Measurements from ENCODE around the gene DCLK3.

DCLK3 gene

DNA sequence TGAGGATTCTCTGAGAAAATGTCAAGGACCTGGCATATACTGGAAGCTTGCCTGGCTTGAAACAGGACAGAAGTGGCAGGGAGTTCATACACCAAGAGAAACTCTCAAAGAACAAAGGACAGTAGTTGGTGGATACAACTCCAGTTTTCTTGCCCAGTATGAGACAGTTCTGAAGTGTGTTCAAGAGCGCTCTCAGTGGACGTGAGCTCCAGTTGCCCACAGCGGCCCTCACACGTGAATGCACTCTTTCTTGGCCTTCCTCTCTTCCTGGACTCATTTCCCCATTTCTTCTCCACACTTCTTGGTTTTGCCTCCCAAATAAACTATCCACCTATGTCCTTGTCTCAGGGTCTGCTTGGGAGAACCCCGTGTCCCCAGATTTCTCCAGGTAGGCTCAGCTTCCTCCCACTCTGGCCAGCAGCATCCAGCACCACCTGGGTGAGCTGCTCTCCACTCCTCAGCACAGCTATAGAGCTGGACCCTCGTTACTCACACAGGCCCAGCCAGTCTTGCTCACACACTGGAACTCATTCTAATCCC is 54.5 kb downstream of the DCLK3 start:
- no peak for DNase-seq (ENCODE audit: extremely low read depth in 1 of 2, low read depth in 1 of 2)

DNA sequence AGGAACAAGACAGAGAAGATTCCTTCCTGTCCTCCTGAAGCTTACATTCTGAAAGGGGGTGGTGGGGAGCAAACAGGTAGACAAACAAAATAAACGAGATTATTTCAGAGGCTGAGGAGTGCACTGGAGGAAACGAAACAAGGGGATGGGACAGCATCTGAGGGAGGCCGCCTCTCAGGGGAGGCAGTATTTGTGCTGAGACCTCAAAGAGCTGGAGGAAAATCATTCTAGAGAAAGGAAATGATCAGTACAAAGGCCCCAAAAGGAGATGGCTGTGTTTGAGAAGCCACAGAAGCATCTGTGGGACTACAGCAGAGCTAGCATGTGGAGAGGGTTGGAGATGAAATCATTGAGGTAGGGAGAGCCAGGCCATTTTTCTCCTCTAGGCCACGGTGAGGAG is 55.1 kb downstream of the DCLK3 start:
- DNase-seq (ENCODE audit: extremely low read depth in 1 of 2, low read depth in 1 of 2), result no peak

DNA sequence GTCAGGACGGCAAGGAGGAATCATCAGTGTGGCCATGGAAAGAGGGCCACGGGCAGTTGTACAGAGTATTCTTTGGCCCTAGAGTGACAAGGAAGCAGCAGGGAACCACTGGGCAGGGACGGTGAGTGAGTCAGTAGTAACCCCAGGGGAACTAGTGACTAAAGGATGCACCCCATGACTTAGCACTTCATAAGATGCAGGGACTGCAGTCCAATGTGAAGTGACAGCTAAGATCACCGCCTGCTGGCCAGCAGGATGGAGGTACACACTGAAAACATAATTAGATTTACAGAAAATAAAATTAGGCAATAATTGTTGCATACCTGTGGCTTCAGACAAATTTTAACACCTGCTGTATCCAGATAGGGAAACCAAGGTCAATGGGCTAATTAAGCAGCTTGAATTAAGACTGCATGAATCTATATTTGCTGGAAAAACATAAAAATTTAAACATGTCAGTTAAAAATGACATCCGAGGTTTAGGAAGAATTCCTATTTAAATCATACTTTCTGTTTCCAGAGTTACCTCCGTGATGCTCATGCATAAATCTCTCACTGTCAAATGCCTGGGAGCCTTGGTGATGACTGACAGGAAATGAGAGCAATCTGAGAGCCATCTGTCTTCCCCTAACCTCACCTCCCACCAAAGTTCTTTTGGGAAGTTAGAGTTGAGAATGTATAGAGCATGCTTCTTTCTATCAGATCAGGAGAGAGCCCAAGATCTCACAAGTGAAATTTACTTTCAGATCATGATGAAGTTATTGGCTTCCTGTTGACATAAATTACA is 56.5 kb downstream of the DCLK3 start:
- DNase-seq (ENCODE audit: extremely low read depth in 1 of 2, low read depth in 1 of 2), result no peak

DNA sequence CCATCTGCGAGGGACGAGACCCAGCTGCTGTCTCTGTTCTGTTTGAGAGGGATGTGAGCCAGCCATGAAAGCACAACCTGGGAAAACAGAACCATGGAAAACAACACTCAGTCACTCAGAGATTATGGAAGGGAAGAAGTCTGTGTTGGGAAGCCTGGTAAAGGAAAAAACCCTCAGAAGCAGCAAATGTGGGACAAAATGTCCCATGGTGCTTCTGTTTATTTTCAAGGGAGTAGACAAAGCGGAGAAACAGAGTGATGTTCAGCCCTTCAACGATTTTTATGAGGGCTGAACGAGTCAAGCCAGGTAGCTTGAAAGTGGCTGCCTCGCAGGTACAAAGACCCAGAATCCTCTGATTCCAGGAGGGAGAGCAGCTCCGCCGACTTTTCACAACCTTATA is 59.3 kb downstream of the DCLK3 start:
- DNase-seq (ENCODE audit: extremely low read depth in 1 of 2, low read depth in 1 of 2), result no peak

DNA sequence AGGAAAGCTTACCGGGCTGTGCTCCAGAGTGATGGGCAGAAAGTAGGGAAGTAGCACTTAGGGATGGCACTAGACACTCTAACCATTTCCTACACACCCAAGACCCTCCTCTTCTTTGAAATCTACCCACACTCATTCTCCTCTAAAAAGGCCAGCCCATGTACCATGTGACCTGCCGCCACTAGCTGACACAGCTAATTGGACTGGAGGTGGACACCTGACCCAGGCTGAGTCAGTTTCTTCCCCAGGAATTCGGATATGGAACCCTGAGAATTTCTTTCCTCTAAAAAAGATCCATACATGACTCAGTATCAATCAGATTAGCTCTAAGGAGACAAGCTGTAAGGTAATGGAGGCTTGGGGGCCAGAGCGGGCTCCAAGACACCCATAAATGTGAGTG is 60.1 kb downstream of the DCLK3 start:
- DNase-seq (ENCODE audit: extremely low read depth in 1 of 2, low read depth in 1 of 2), result no peak

DNA sequence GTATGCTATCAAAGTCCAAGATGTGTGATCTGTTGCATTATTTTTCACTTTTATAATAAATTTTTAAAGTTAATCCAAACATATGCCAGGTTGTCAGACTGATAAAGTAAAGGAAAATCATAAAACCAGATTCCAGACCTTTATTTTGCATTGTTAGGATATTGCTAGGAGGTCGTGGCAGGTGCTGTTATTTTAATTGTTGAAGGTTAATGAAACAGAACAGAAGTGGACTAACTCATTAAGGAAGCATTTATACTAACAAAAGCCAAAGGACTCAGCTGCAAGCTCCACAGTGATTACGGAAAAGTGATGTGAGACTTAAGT is 63.1 kb downstream of the DCLK3 start:
- no peak for DNase-seq (ENCODE audit: extremely low read depth in 1 of 2, low read depth in 1 of 2)

DNA sequence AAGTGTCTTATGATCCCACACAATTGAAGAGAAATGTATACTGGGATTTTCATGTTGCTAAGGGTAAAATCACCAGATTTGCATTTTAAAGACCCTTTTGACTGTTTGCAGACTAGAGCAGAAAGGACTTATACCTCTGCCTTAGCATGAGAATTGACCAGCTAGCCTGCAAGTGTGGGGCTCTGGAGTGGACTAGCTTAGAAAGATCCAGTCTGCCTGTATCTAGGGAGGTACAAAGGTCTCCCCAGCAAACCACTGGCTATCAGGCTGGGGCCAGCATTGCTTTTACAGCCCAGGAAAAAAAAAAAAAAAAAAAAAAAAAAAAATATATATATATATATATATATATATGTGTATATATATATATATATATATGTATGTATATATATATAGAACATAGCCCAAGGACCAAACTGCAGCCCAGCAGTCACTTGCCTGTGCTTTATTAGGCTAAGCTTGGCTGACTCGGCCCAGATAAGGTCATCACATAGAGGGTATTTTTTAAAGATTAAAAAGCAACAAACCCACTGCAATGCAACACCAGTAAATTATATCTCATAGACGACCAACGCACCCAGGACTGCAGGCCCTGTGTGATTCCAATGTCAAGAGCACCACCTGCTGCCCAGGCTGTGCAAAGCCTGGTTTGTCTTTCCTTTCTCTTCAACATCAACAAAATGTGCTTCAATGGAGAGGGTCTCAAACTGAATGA is 63.7 kb downstream of the DCLK3 start:
- DNase-seq (ENCODE audit: extremely low read depth in 1 of 2, low read depth in 1 of 2), result no peak

DNA sequence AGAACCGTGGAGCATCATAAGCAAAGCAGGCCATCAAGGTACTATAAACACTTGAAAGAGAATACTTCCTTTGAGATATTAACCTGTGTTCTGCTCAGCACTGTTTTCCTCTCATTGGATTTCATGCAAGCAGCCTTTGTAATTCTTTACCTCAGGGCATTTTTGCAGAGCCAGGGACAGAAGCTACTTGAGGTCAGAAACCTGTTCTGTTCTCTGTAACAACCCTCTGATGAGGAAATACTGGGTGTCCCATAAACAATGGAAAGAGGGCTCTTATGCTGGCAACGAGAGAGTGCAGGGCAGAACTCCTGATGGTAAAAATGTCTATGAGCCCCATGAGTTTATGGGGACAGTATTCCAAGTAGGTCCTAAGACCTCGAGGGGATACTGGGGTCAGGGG is 66.0 kb downstream of the DCLK3 start:
- DNase-seq (ENCODE audit: extremely low read depth in 1 of 2, low read depth in 1 of 2), result no peak

DNA sequence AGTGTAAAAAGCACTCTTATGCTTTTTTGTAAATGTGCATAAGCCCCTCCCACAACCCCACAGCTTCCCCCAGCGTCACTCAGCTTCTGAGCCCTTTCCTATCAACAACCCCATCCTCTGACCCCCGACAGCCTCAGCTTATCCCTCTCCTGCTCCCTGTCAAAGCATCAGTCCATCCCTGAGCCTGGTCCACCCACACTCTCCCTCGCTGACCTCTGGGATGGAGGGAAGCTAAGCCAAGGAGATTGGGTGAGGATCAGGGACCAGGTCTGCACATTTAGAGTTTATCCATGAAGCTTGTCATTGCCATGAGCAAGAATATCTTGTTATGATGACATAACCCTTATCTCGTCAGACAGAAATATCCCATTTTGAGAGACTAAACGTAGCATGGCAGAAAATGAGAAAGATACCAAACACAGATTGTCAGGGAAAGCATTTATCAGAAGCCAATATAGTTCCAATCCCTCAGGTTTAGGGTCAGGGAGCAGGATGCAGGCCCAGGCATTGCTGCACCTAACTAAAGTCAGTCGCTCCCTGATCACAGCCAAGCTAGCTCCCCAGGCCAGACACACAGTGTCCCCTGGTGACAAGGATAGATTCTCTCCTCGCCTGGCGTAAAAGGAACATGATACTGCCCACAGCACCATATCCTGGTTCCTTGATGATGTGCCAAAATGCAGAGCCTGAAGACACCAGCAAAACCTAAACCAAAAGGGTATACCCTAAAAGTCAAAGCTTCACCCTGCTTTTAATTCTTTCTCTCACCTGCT is 66.9 kb downstream of the DCLK3 start:
- no peak for DNase-seq (ENCODE audit: extremely low read depth in 1 of 2, low read depth in 1 of 2)

DNA sequence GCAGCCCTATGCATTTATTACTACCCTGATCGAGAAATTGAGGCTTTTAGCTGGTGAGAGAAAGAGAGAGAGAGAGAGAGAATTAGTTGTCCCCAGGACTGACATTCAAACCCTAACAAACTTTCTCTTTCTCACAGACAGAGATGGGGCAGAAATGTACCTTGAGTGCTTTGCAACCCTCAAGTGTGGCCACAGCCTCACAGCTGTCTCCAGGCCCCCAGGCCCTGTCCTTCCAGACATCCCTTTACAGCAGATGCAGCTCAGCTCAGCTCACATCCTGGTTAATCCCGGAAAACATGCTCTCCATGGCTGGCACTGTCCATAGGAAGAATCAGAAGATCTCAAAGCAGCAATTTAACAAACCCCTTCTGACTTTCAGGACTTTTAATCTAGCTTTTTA is 67.6 kb downstream of the DCLK3 start:
- no peak for DNase-seq (ENCODE audit: extremely low read depth in 1 of 2, low read depth in 1 of 2)

DNA sequence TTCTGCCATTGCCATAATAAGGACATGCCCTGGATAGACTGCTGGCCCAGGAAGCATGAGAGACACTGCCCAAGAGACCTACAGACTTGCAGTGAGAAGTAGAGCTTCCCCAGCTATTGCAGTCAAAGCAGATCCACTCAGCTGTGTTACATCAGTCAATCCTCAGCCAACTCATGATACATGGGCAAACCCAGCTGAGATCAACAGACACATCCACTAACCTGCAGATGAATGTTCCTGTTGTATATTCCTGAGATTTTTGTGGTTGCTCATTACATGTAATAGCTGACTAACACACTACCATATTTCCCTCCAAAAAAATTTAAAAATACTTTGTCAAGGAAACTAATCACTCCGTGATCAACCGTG is 68.6 kb downstream of the DCLK3 start:
- DNase-seq (ENCODE audit: extremely low read depth in 1 of 2, low read depth in 1 of 2), result no peak

DNA sequence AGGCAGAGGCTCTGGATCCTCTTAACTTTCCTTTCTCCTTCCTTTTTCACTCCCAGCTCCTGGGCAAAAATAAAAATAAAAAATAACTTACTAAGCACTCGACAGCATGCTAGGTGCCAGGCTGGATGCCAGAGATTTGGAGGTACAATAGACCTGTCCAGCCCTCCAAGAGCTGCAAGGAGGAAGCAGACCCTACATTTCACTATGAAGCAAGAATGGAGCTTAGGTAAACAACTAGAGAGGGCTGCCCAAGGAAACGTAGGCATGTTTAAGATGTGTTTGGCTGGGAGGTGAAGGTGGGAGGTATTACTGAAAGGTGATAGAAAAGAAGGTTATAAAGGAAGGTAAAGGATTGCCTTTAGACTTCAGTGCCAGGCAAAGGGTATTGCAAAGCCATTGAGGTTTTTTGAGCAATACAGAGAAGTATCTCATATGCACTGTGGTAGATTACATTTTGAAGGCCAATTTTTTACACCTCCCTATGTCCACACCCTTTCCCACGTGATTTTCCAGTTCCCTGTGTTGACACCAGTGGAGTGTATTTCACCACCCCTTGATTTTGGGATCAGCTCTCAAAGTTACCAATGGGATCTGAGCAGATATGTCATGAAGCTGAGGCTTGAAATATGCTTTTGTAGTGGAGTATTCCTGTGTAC is 69.1 kb downstream of the DCLK3 start:
- no peak for DNase-seq (ENCODE audit: extremely low read depth in 1 of 2, low read depth in 1 of 2)

DNA sequence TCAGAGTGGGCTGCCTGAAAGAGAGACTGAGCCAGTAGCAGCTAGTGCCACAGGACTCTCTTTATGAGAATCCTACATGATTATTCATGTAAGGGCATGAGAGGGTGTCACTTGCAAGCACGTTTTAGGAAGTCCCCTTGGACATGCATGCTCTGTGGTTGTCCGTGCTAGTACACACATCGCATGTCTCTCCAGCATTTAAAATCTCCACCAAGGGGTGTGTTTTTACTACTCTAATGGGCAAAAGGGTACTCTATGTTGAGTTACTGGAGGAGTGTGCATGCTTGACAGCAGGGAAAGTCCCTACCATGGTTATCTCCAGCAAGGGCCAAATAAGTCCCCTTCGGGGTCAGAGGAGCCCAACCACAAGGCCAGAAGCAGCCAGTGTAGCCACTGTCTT is 70.7 kb downstream of the DCLK3 start:
- no peak for DNase-seq (ENCODE audit: extremely low read depth in 1 of 2, low read depth in 1 of 2)

DNA sequence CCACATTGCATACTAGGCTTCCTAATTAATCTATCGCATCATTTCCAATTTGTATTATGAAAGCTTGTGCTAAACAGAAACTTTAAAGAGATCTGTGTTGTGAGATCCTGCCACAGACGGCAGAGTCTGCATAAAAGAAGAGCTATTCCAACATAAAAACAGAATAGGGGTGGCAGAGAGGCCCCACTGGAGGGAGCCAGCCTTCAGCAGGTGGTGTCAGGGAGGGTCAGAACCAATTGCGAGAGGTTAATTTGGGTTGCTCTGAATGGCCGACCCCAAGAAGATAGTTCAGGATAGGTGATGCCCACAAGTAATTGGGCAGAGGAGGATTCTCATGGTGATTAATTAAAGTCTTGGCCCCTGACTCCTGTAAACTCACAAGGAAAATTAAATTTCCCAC is 74.8 kb downstream of the DCLK3 start:
- no peak for DNase-seq (ENCODE audit: extremely low read depth in 1 of 2, low read depth in 1 of 2)

DNA sequence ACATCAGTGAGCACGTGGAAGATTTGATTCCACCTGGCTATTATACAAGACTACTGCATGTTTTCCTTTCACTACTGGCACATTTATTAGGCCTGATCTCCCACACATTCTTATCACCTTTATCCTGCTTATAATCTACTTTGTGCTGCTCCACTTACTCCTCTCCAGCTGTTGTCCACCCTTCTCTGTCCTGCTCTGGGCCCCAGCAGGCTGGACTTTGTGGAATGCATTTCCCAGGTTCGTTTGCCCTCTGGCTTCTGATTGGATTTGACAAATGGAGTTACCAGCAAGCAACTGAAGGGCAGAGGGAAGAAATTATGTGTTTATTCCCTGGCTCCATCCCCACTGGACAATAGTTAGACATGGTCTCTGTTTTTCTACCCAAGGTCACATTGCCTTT is 75.5 kb downstream of the DCLK3 start:
- DNase-seq (ENCODE audit: extremely low read depth in 1 of 2, low read depth in 1 of 2), result no peak

DNA sequence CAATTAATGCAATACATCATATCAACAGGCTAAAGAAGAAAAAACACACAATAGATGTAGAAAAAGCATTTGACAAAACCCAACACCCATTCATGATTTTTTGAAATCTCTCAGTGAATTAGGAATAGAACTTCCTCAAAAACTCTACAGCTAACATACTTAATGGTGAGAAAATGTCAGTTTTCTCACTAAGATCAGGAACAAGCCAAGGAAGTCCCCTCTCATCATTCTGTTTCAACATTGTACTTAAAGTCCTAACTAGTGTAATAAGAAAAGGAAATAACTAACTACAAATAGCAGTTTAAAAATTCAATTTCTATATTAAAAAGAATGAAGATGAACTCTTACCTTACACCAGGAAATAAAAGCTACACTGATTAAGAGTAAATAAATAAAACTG is 77.8 kb downstream of the DCLK3 start:
- DNase-seq (ENCODE audit: extremely low read depth in 1 of 2, low read depth in 1 of 2), result no peak

DNA sequence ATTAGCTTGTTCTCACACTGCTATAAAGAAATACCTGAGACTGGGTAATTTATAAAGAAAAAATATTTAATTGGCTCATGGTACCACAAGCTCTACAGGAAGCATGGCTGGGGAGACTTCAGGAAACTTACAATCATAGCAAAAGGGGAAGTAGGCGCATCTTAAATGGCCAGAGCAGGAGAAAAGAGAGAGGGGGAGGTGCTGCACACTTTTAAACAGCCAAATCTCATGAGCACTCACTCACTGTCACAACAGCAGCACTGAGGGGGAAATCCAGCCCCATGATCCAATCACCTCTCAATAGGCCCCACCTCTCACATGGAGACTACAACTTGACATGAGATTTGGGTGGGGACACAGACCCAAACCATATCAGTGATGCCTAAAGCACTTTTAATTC is 82.5 kb downstream of the DCLK3 start:
- no peak for DNase-seq (ENCODE audit: extremely low read depth in 1 of 2, low read depth in 1 of 2)

DNA sequence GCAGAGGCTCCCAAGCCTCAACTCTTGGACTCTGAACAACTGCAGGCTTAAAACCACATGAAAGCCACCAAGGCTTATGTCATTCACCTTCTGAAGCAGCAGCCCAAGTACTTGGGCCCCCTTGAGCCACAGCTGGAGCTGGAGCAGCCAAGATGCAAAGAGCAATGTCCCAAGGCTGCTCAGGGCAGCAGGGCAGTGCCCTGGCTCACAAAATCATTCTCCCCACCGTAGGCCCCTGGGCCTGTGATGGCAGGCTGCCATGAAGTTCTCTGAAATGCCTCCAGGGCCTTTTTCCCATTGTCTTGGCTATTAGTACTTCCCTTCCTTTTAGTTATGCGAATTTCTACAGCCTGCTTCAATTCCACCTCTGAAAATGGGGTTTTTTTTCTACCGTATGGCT is 83.4 kb downstream of the DCLK3 start:
- no peak for DNase-seq (ENCODE audit: extremely low read depth in 1 of 2, low read depth in 1 of 2)

DNA sequence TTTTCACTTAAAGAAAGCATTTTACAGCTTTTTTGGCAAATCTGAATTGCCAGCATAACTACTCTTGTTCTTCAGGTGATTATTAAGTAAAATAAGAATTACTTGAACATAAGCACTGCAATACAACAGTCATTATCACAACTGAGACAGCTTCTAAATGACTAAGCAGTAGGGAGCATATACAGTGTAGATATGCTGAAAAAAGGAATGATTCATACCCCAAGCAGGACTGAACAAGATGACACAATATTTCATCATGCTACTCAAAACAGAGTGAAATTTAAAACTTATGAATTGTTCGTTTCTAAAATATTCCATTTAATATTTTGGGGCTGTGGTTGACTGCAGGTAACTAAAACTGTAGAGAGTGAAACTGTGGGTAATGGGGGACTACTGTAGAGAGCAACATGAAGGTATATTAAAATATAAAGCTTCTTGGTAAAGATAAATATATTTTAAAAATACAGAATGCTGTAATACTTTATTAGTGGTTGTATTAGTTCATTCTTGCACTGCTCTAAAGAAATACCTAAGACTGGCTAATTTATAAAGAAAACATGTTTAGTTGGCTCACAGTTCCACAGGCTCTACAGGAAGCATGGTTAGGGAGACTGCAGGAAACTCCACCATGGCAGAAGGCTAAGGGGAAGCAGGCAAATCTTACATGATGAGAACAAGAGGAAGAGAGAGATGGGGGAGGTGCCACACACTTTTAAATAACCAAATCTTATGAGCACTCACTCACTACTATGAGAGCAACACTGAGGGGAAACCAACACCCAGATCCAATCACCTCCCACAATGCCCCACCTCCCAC is 84.8 kb downstream of the DCLK3 start:
- DNase-seq (ENCODE audit: extremely low read depth in 1 of 2, low read depth in 1 of 2), result no peak

DNA sequence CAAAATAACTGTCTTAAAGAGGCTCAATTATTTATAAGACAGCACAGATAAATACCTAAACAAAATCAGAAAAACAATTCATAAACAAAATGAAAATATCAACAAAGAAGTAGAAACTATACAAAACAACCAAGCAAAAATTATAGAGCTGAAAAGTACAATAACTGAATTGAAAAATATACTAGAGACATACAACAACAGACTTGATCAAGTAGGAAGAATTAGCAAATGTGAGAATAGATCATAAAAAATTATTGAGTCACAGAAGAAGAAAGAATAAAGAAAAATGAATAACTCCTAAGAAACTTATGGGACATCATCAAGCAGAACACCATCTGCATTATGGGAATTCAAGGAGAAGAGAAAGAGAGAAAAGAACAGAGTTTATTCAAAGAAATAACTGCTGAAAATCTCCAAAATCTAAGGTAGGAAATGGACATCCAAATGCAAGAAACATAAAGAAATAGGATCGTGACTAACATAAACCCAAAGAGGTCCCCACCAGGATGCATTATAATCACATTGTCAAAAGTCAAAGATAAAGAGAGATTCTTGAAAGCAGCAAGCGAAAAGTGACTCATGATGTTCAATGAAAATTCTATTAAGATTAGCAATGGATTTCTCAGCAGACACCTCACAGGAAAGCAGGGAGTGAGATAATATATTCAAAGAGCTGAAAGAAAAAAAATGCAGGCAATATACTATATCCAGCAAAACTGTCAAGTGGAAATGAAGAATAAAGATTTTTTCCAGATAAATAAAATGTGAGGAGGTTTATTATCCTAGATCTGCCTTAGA is 85.9 kb downstream of the DCLK3 start:
- DNase-seq (ENCODE audit: extremely low read depth in 1 of 2, low read depth in 1 of 2), result no peak
